ENCODE data around the gene SIM1.

GRCh38 chr6:100339574-100340255, 125.0 kb downstream of the SIM1 start:
- TF ChIP-seq CTCF (IDR thresholded peaks at IDR 0.05; ENCODE audit: low read depth, low read length) (no peak), POLR2A (IDR thresholded peaks at IDR 0.05; ENCODE audit: extremely low read depth, insufficient read length) (no peak), MYC (IDR thresholded peaks at IDR 0.05; ENCODE audit: low read depth, low read length) (no peak), MAX (IDR thresholded peaks at IDR 0.05; ENCODE audit: low read depth, low read length) (no peak)
